Bronchial epithelial cell (primary cell): ENCODE measurements around the gene PHF19. TPM values are rescaled to one million over a fixed set of nuclear protein-coding genes. Genes with fewer than 3 reads are reported as not detected.

Experiments
- DNase-seq: peaks from one replicate; pipeline ENCODE4 v3.0.0-alpha.2; 2010; ENCODE audit warnings: low read depth
- FAIRE-seq: peaks from 2 replicates; lab custom pipeline; 2011; peaks lifted over from hg19 to GRCh38; lab: Jason Lieb, UNC
- H3K27me3 ChIP-seq: 2 replicates; pipeline ENCODE4 v1.5.1; 2011; ENCODE audit warnings: low read length; ENCODE audit not compliant: control insufficient read depth, insufficient read depth
- H3K36me3 ChIP-seq: 2 replicates; pipeline ENCODE4 v1.5.1; 2011; ENCODE audit warnings: low read length; ENCODE audit not compliant: control insufficient read depth, insufficient read depth
- H3K4me3 ChIP-seq: 2 replicates; pipeline ENCODE4 v1.5.1; 2011; ENCODE audit warnings: mild to moderate bottlenecking, low read depth, low read length, control low read depth
- total RNA-seq: library from RNA; depleted of rRNA; stranded (reverse); fragments of >200 nt; gene quantifications from 2 replicates; pipeline ENCODE4 v1.2.1, GENCODE V29; 2014
- TF ChIP-seq, protein P1 (sequence below): IDR thresholded peaks from 2 replicates; pipeline ENCODE4 v1.5.1; 2011; ENCODE audit warnings: mild to moderate bottlenecking, moderate library complexity, low read length, control low read depth, inconsistent platforms; ENCODE audit not compliant: insufficient read depth, severe bottlenecking

Gene PHF19
- total RNA-seq, 1 donor from 2014 or later = 7.6 TPM

GRCh38 chr9:120922404-120923195 lies 45.6 kb upstream of the PHF19 start:
- no peaks in the 10 kb centered on the region for H3K36me3 ChIP-seq
- TF ChIP-seq, protein P1, sequence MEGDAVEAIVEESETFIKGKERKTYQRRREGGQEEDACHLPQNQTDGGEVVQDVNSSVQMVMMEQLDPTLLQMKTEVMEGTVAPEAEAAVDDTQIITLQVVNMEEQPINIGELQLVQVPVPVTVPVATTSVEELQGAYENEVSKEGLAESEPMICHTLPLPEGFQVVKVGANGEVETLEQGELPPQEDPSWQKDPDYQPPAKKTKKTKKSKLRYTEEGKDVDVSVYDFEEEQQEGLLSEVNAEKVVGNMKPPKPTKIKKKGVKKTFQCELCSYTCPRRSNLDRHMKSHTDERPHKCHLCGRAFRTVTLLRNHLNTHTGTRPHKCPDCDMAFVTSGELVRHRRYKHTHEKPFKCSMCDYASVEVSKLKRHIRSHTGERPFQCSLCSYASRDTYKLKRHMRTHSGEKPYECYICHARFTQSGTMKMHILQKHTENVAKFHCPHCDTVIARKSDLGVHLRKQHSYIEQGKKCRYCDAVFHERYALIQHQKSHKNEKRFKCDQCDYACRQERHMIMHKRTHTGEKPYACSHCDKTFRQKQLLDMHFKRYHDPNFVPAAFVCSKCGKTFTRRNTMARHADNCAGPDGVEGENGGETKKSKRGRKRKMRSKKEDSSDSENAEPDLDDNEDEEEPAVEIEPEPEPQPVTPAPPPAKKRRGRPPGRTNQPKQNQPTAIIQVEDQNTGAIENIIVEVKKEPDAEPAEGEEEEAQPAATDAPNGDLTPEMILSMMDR = no peak
- H3K27me3 ChIP-seq = no peaks in the 10 kb centered on the region
- no peak overlapping the region for H3K4me3 ChIP-seq
- DNase-seq = no peak
- FAIRE-seq = no peak

DNA sequence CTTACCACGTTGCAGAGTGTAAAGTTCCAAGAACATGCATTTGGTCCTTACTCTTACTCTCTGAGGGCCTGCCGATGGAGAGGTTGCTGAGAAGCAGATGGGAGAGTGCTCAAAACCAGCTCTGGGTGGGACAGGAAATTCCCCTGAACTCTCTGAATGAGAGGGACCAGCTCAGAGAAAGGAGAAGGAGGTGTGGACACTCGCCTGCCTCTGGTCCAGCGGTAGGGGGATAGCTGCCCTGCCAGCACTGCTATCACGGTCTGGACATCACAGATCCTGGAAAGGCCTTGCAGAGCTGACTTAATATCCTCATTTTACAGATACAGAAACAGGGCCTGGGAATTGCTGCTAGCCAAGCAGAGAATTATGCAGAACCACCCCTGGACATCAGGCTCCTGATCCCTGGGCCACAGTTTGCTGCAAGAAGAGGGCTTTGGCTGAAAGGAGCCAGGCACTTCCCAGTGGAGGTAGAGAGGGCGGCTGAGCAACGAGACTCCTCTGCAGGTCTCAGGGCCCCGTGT lies 44.7 kb upstream of the PHF19 start:
- TF ChIP-seq, protein P1 = no peak
- H3K27me3 ChIP-seq = no peaks in the 10 kb centered on the region
- no peaks in the 10 kb centered on the region for H3K36me3 ChIP-seq
- FAIRE-seq (no peak), DNase-seq (no peak)
- no peak overlapping the region for H3K4me3 ChIP-seq

- TF ChIP-seq, protein P1 = no peak
- no peak overlapping the region for H3K4me3 ChIP-seq
- no peak for FAIRE-seq
- no peak for DNase-seq
- no peaks in the 10 kb centered on the region for H3K27me3 ChIP-seq
- H3K36me3 ChIP-seq = no peaks in the 10 kb centered on the region
Measured at GRCh38 chr9:120920806-120921178, 43.8 kb upstream of the PHF19 start.

DNA sequence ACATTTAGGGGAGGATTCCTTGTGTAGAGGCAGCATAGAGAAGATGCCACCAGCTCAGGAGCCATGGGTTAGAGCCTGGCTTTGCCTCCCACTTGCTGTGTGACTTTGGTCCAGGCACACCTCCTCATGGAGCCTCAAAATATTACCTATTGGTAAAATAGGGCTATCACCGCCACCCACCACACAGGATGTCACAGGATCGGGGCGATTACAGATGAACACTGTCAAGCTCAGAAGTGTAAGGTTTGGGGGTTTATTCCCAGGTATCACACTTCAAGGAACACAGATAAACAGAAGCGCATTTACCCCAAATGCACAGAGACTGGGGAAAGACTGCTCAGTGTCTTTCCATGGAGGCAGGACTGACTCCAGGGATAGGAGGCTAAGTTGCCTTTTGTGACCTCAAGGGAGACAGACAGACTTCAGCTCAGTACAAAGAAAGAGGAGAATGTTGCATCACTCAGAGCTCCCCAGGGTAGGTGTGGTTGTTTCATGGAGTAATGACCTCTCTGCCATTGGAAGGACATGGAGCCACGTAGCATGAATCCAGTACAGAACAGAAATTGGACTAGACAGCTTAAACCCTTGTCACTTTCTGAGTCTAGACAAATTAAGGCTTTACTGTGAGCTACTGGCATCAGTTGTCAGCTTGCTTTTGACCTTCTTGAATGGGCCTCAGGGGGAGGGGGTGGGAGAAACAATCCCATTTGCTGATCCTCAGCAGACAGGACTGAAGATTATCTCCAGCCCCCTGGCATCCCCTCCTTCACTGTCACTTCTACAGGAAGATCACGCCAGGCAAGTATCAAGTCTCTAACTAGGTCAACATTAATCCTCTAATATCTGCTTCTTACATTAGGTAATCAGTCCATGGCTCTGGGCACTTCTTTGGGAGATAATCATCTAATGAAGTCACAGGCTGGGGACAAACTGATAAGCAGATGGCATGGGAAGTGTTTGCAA lies 43.1 kb upstream of the PHF19 start:
- DNase-seq = no peak
- Histone ChIP-seq H3K36me3 (no peaks in the 10 kb centered on the region), H3K4me3 (no peak overlapping the region), H3K27me3 (no peaks in the 10 kb centered on the region)
- TF ChIP-seq, protein P1 = no peak
- FAIRE-seq = no peak

- TF ChIP-seq, protein P1 = no peak
- DNase-seq = no peak
Measured at GRCh38 chr9:120918931-120919842, 42.2 kb upstream of the PHF19 start.

More at GRCh38 chr9:120918931-120919842, 42.2 kb upstream of the PHF19 start:
- Histone ChIP-seq H3K4me3 (no peak overlapping the region), H3K36me3 (no peaks in the 10 kb centered on the region), H3K27me3 (no peaks in the 10 kb centered on the region)
- FAIRE-seq = no peak
